Measurements from ENCODE around the gene FRMD4A. TPM values are rescaled to one million over a fixed set of nuclear protein-coding genes. Genes with fewer than 3 reads are reported as not detected.

Gene FRMD4A
- total RNA-seq, 1 experiment from 2014 or later: 7.0 TPM

DNA sequence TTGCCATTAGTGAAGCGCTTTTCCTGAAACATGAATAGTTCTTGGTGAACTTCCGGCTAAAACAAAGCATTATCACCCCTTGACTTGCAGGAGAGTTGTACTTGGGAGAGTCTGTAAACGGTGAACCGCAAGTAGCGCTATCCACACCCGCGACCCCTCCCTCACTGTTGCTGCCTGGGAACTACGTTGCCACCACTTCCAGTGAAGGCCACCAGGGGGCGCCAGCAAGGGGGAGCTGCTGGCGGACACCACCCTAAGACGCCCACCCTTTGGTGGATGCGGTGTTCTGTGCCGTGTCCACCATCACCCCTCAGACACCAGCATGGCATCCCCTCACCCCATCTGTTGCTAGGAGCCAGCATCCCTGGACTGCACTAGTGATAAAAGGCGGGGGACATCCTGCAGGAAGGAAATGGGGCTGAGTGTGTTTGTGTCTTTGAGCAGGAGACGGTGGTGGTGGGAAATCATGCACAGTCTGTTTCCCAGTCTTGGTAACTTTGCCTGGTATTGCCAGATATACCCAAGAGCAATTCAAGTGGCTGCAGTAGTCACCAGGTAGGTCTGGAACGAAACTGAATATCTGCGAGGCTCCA lies 298.2 kb downstream of the FRMD4A start:
- CTCF ChIA-PET: no interaction called here
- Mint-ChIP-seq H3K9me3 (ENCODE audit: low read depth, unreplicated experiment) (no peaks in the 10 kb centered on the region), H3K4me1 (ENCODE audit: low read depth, unreplicated experiment) (no peaks in the 10 kb centered on the region), H3K27ac (ENCODE audit: unreplicated experiment) (no peak overlapping the region), H3K27me3 (ENCODE audit: unreplicated experiment) (peaks cover 28% of the 10 kb centered on the region), H3K4me3 (ENCODE audit: low read depth, unreplicated experiment) (no peak overlapping the region), H3K36me3 (ENCODE audit: insufficient read depth, unreplicated experiment) (no peaks in the 10 kb centered on the region)
- BruUV-seq (replicated peaks): no TSS peak
- intact Hi-C loops (cut with micrococcal nuclease; ENCODE audit: unreplicated experiment): no loop called here
- peak; percentile 18 for DNase-seq
- peak; percentile 52 for TF ChIP-seq CTCF (IDR thresholded peaks at IDR 0.05; ENCODE audit: unreplicated experiment)

DNA sequence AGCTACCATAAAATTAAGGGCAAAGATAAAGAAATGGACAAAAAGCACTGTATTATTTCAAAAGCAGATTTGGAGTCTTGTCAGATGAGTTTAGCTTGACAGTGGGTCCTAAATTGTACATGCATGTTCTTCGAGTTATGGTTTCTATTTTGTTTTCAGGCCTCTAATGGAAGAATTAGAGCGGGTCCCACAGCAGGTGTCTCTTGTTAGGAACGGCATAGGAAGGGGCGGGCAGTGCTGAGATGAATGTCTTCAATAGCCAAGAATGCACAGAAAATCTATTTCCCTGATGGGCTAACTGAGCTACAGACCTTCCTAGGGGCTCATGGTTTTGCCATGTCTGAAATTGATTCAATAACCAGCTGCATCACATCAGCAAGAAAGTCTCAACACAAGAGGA lies 304.4 kb downstream of the FRMD4A start:
- no TSS peak for BruUV-seq (replicated peaks)
- H3K27me3 Mint-ChIP-seq (ENCODE audit: unreplicated experiment): peaks cover 77% of the 10 kb centered on the region
- H3K36me3 Mint-ChIP-seq (ENCODE audit: insufficient read depth, unreplicated experiment): no peaks in the 10 kb centered on the region
- no peak for DNase-seq
- H3K4me3 Mint-ChIP-seq (ENCODE audit: low read depth, unreplicated experiment): no peak overlapping the region
- TF ChIP-seq CTCF (IDR thresholded peaks at IDR 0.05; ENCODE audit: unreplicated experiment): no peak
- H3K4me1 Mint-ChIP-seq (ENCODE audit: low read depth, unreplicated experiment): no peaks in the 10 kb centered on the region
- no peak overlapping the region for H3K27ac Mint-ChIP-seq (ENCODE audit: unreplicated experiment)
- CTCF ChIA-PET: no interaction called here
- no peaks in the 10 kb centered on the region for H3K9me3 Mint-ChIP-seq (ENCODE audit: low read depth, unreplicated experiment)
- intact Hi-C loops (cut with micrococcal nuclease; ENCODE audit: unreplicated experiment): no loop called here

- Mint-ChIP-seq H3K36me3 (ENCODE audit: insufficient read depth, unreplicated experiment) (no peaks in the 10 kb centered on the region), H3K27me3 (ENCODE audit: unreplicated experiment) (peaks cover 75% of the 10 kb centered on the region), H3K9me3 (ENCODE audit: low read depth, unreplicated experiment) (no peaks in the 10 kb centered on the region), H3K27ac (ENCODE audit: unreplicated experiment) (no peak overlapping the region), H3K4me1 (ENCODE audit: low read depth, unreplicated experiment) (no peaks in the 10 kb centered on the region), H3K4me3 (ENCODE audit: low read depth, unreplicated experiment) (no peak overlapping the region)
- intact Hi-C loops (cut with micrococcal nuclease; ENCODE audit: unreplicated experiment): no loop called here
- no peak for TF ChIP-seq CTCF (IDR thresholded peaks at IDR 0.05; ENCODE audit: unreplicated experiment)
- no TSS peak for BruUV-seq (replicated peaks)
- CTCF ChIA-PET: no interaction called here
- no peak for DNase-seq
Measured at GRCh38 chr10:14025283-14026189, 305.2 kb downstream of the FRMD4A start.

DNA sequence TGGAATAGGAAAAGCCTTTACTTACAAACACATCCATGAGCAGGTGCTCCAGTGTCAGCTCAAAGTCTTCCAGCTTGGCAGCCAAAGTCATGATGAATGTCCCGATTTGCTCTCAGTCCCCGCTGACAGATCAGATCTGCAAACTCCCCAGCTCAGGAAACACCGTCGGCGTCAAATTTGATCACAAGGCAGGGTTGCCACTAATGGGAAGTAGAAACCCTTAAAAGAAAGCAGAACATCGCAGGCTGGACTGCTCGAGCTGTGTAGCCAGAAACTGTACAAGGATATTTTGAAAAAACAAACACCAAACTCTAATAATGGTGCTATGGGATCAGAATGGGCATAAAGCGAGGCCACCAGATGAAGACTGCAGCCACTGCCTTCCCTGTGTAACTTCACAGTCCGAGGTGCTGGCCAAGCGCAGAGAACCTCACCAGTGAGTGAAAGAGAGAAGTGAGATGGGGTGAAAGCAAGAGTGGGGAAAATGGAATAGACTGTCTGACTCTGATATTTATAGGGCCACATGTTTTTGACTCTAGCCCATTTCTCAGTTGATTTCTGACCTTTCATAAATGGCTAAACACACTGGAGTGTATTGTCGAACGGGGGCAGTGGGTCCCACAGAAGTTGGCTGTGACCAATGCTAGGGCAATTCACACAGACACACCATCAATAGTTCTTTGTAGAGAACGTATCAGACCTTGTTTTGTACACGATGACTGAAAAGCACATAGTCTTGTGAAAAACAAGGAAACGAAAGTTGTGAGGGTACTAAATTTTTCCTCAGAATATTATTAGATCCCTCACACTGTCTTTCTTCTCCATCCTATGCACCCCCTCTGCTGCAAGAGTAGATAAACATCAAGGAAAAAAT lies 306.2 kb downstream of the FRMD4A start:
- H3K36me3 Mint-ChIP-seq (ENCODE audit: insufficient read depth, unreplicated experiment): no peaks in the 10 kb centered on the region
- peaks cover 71% of the 10 kb centered on the region for H3K27me3 Mint-ChIP-seq (ENCODE audit: unreplicated experiment)
- no TSS peak for BruUV-seq (replicated peaks)
- DNase-seq: no peak
- no peak overlapping the region for H3K4me3 Mint-ChIP-seq (ENCODE audit: low read depth, unreplicated experiment)
- CTCF ChIA-PET: no interaction called here
- H3K4me1 Mint-ChIP-seq (ENCODE audit: low read depth, unreplicated experiment): no peaks in the 10 kb centered on the region
- no peaks in the 10 kb centered on the region for H3K9me3 Mint-ChIP-seq (ENCODE audit: low read depth, unreplicated experiment)
- TF ChIP-seq CTCF (IDR thresholded peaks at IDR 0.05; ENCODE audit: unreplicated experiment): no peak
- H3K27ac Mint-ChIP-seq (ENCODE audit: unreplicated experiment): no peak overlapping the region
- intact Hi-C loops (cut with micrococcal nuclease; ENCODE audit: unreplicated experiment): no loop called here
